Stimulated activated CD8-positive, alpha-beta memory T cell treated with anti-CD3 and anti-CD28 coated beads, Interleukin-4, amount 100 ng/mL, for 48 hours (primary cell): ENCODE data around the gene ARHGAP30.
"Not testable (repeated sequence)": the region's sequence is repeated elsewhere in the genome, so short reads cannot be mapped to it uniquely, and the experiment has no call there.

Source experiments
- DNase-seq: peaks from one replicate; pipeline ENCODE4 v3.0.0-alpha.2; 2020

The ARHGAP30 gene

GRCh38 chr1:161038523-161039153, 31.1 kb downstream of the ARHGAP30 start, which contains the start of gene TSTD1:
Gene TSTD1, minus strand, starts transcription at chr1:161038964. Its CDS starts 75 bp downstream, at chr1:161038889.
- peak; percentile 88 for DNase-seq

- no peak for DNase-seq
These were observed 31.8 kb downstream of the ARHGAP30 start for GRCh38 chr1:161037661-161038522.

- no peak for DNase-seq
These were observed 35.9 kb downstream of the ARHGAP30 start for GRCh38 chr1:161033751-161034150.

GRCh38 chr1:161032409-161032808, 37.3 kb downstream of the ARHGAP30 start:
- DNase-seq = no peak

GRCh38 chr1:161031874-161032273, 37.8 kb downstream of the ARHGAP30 start:
- DNase-seq = no peak

- DNase-seq = not testable (repeated sequence)
These were observed 40.2 kb downstream of the ARHGAP30 start for GRCh38 chr1:161029466-161029865.

GRCh38 chr1:161026954-161027353, 42.7 kb downstream of the ARHGAP30 start:
- not testable (repeated sequence) for DNase-seq

GRCh38 chr1:161022432-161022831, 47.3 kb downstream of the ARHGAP30 start:
- not testable (repeated sequence) for DNase-seq

- DNase-seq = no peak
These were observed 47.7 kb downstream of the ARHGAP30 start for GRCh38 chr1:161021970-161022353.

GRCh38 chr1:161021165-161021969, 48.3 kb downstream of the ARHGAP30 start:
- DNase-seq = peak; percentile 87

- peak; percentile 58 for DNase-seq
These were observed 49.1 kb downstream of the ARHGAP30 start, which contains the start of gene F11R for GRCh38 chr1:161020509-161021164. Gene F11R, minus strand, starts transcription at chr1:161021152. Its CDS starts 79 bp downstream, at chr1:161021073.

GRCh38 chr1:161019751-161020495, 49.8 kb downstream of the ARHGAP30 start:
- no peak for DNase-seq

GRCh38 chr1:161019111-161019660, 50.5 kb downstream of the ARHGAP30 start:
- DNase-seq = not testable (repeated sequence)

- DNase-seq = no peak
These were observed 51.1 kb downstream of the ARHGAP30 start for GRCh38 chr1:161018631-161018930.

- no peak for DNase-seq
These were observed 51.7 kb downstream of the ARHGAP30 start for GRCh38 chr1:161017756-161018630.

- DNase-seq = not testable (repeated sequence)
These were observed 52.5 kb downstream of the ARHGAP30 start for GRCh38 chr1:161017181-161017580.

GRCh38 chr1:161016683-161017082, 53.0 kb downstream of the ARHGAP30 start:
- DNase-seq = not testable (repeated sequence)

- DNase-seq = peak; percentile 82
These were observed 56.0 kb downstream of the ARHGAP30 start for GRCh38 chr1:161013488-161014230.

GRCh38 chr1:161013131-161013487, 56.6 kb downstream of the ARHGAP30 start:
- no peak for DNase-seq

- no peak for DNase-seq
These were observed 57.3 kb downstream of the ARHGAP30 start for GRCh38 chr1:161012420-161012819.
